ENCODE measurements around the gene KCNJ6.

KCNJ6 gene

DNA sequence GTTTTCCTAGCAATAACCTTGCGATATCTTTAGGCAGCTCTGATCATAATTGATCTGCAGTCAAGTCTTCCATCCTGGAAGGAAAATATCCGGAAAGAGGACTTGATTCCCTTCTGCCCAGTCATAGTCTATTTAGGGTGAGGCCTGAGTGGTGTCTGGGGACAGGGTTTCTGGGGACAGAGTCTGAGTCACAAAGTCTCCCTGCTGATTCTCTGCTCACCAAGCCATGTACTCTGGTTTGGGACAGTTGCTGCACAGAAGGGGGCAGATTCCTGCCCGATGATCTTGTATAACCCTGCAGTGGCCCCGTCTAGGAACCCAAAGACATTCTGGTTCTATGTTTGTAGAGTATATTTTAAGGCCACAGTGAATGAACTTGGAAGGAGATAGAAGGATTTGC, 178.8 kb downstream of the KCNJ6 start:
- H3K4me1 ChIP-seq (ENCODE audit: low read length) = no peaks in the 10 kb centered on the region
- H3K9me3 ChIP-seq (ENCODE audit: insufficient read depth, low read length) = no peaks in the 10 kb centered on the region
- no peak overlapping the region for H3K4me2 ChIP-seq (ENCODE audit: low read length)
- no peak overlapping the region for H3K4me3 ChIP-seq (ENCODE audit: low read length)
- 0 out of 2 replicates have a peak, but pooled peaks cover 2% of the 10 kb centered on the region for H3K27me3 ChIP-seq (ENCODE audit: low read depth, low read length)
- no peak overlapping the region for H3K27ac ChIP-seq (ENCODE audit: low read length)
- TF ChIP-seq, protein P1, sequence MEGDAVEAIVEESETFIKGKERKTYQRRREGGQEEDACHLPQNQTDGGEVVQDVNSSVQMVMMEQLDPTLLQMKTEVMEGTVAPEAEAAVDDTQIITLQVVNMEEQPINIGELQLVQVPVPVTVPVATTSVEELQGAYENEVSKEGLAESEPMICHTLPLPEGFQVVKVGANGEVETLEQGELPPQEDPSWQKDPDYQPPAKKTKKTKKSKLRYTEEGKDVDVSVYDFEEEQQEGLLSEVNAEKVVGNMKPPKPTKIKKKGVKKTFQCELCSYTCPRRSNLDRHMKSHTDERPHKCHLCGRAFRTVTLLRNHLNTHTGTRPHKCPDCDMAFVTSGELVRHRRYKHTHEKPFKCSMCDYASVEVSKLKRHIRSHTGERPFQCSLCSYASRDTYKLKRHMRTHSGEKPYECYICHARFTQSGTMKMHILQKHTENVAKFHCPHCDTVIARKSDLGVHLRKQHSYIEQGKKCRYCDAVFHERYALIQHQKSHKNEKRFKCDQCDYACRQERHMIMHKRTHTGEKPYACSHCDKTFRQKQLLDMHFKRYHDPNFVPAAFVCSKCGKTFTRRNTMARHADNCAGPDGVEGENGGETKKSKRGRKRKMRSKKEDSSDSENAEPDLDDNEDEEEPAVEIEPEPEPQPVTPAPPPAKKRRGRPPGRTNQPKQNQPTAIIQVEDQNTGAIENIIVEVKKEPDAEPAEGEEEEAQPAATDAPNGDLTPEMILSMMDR (IDR thresholded peaks at IDR 0.05; ENCODE audit: low read depth, low read length) = no peak
- no peak for TF ChIP-seq EZH2phosphoT487 (IDR thresholded peaks at IDR 0.05; ENCODE audit: low read depth)
- no peak overlapping the region for H2AFZ ChIP-seq (ENCODE audit: low read depth, low read length)
- no peaks in the 10 kb centered on the region for H3K79me2 ChIP-seq (ENCODE audit: low read length)
- no peak overlapping the region for H3K9ac ChIP-seq (ENCODE audit: low read length)
- H4K20me1 ChIP-seq (ENCODE audit: insufficient read depth, low read length) = no peaks in the 10 kb centered on the region
- no peaks in the 10 kb centered on the region for H3K36me3 ChIP-seq (replicated peaks; ENCODE audit: low read depth, low read length)

DNA sequence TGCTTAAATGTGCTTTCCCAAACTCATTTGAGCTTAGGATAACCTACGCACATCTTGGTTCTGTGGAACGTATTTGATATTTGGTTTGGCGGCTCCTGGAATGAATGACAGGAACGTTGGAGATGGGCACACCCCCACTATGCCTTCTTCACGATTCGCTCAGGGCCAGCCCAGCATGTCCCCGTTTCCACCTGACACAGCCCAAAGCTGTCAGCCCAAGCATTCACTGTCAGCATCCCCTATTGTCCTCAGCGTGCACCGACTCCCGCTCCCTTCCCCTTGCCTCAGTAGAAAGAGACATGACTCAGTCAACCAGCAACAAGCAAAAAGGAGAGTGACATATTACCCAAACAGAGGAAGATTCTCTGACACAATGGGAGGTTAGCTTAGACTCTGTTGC, 181.4 kb downstream of the KCNJ6 start:
- H3K4me1 ChIP-seq (ENCODE audit: low read length) = no peaks in the 10 kb centered on the region
- H3K27me3 ChIP-seq (ENCODE audit: low read depth, low read length) = peaks cover 2% of the 10 kb centered on the region; the same call in 1 of the 2 replicates
- no peaks in the 10 kb centered on the region for H3K36me3 ChIP-seq (replicated peaks; ENCODE audit: low read depth, low read length)
- H3K9ac ChIP-seq (ENCODE audit: low read length) = no peak overlapping the region
- H2AFZ ChIP-seq (ENCODE audit: low read depth, low read length) = no peak overlapping the region
- no peak overlapping the region for H3K4me2 ChIP-seq (ENCODE audit: low read length)
- H4K20me1 ChIP-seq (ENCODE audit: insufficient read depth, low read length) = no peaks in the 10 kb centered on the region
- no peaks in the 10 kb centered on the region for H3K79me2 ChIP-seq (ENCODE audit: low read length)
- H3K9me3 ChIP-seq (ENCODE audit: insufficient read depth, low read length) = no peaks in the 10 kb centered on the region
- H3K27ac ChIP-seq (ENCODE audit: low read length) = no peak overlapping the region
- TF ChIP-seq EZH2phosphoT487 (IDR thresholded peaks at IDR 0.05; ENCODE audit: low read depth) = no peak
- TF ChIP-seq, protein P1 (IDR thresholded peaks at IDR 0.05; ENCODE audit: low read depth, low read length) = no peak
- no peak overlapping the region for H3K4me3 ChIP-seq (ENCODE audit: low read length)

DNA sequence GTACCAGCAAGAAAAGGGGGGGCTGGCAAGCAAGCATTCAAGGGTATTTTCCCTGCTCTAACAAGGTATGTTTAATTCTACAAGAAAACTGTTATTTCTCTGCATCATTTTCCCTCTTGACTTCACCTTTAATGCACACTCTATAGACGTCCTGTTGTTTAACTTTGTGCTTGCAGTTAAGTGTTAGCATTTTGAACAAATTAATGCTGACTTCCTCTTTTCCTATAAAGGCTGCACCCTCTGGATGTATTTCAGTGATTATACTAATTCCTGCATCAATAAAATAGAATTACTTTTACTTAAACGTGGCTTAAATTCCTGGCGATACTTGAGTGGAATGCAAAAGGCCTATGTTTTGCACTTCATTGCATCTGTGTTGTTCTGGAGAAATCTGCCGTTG, 183.3 kb downstream of the KCNJ6 start:
- H3K79me2 ChIP-seq (ENCODE audit: low read length) = no peaks in the 10 kb centered on the region
- TF ChIP-seq, protein P1 (IDR thresholded peaks at IDR 0.05; ENCODE audit: low read depth, low read length) = no peak
- TF ChIP-seq EZH2phosphoT487 (IDR thresholded peaks at IDR 0.05; ENCODE audit: low read depth) = no peak

DNA sequence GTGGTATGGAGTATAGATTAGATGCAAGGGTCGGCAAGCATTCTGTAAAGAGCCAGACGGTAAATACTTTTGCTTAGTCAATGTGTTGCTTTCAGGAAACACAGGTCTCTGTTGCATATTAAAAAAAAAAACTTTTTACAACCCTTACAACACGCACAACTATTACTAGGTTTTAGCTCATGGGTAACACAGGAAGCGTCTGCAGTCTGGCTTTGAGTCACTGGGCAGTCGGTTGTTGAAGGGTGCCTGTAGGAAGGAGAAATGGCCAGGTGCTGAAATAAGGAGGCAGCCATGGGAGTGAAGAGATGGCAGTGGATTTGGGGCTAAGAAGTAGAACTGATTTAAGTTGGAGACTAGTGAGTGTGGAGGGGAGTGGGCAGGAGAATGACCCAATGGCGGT, 192.1 kb downstream of the KCNJ6 start:
- Histone ChIP-seq H3K79me2 (ENCODE audit: low read length) (no peaks in the 10 kb centered on the region), H3K36me3 (replicated peaks; ENCODE audit: low read depth, low read length) (no peaks in the 10 kb centered on the region), H3K4me1 (ENCODE audit: low read length) (no peaks in the 10 kb centered on the region), H3K27me3 (ENCODE audit: low read depth, low read length) (no peaks in the 10 kb centered on the region), H4K20me1 (ENCODE audit: insufficient read depth, low read length) (no peaks in the 10 kb centered on the region), H3K4me2 (ENCODE audit: low read length) (no peak overlapping the region), H3K9ac (ENCODE audit: low read length) (no peak overlapping the region), H3K9me3 (ENCODE audit: insufficient read depth, low read length) (no peaks in the 10 kb centered on the region), H3K27ac (ENCODE audit: low read length) (no peak overlapping the region), H2AFZ (ENCODE audit: low read depth, low read length) (no peak overlapping the region), H3K4me3 (ENCODE audit: low read length) (no peak overlapping the region)
- TF ChIP-seq, protein P1 (IDR thresholded peaks at IDR 0.05; ENCODE audit: low read depth, low read length) = no peak
- no peak for TF ChIP-seq EZH2phosphoT487 (IDR thresholded peaks at IDR 0.05; ENCODE audit: low read depth)

More for the DNA sequence above, 183.3 kb downstream of the KCNJ6 start:
- no peak overlapping the region for H3K9ac ChIP-seq (ENCODE audit: low read length)
- no peak overlapping the region for H3K4me2 ChIP-seq (ENCODE audit: low read length)
- no peaks in the 10 kb centered on the region for H3K9me3 ChIP-seq (ENCODE audit: insufficient read depth, low read length)
- H2AFZ ChIP-seq (ENCODE audit: low read depth, low read length) = no peak overlapping the region
- no peak overlapping the region for H3K4me3 ChIP-seq (ENCODE audit: low read length)
- no peaks in the 10 kb centered on the region for H3K4me1 ChIP-seq (ENCODE audit: low read length)
- H3K36me3 ChIP-seq (replicated peaks; ENCODE audit: low read depth, low read length) = no peaks in the 10 kb centered on the region
- no peaks in the 10 kb centered on the region for H4K20me1 ChIP-seq (ENCODE audit: insufficient read depth, low read length)
- no peaks in the 10 kb centered on the region; the same call in 1 of the 2 replicates for H3K27me3 ChIP-seq (ENCODE audit: low read depth, low read length)
- H3K27ac ChIP-seq (ENCODE audit: low read length) = no peak overlapping the region
